ENCODE measurements around the gene RUFY3. TPM values are rescaled to one million over a fixed set of nuclear protein-coding genes. Genes with fewer than 3 reads are reported as not detected.

RUFY3 gene
- total RNA-seq, 6 experiments from 2014 or later: 24.1 to 58.3 (median 30.3) TPM

DNA sequence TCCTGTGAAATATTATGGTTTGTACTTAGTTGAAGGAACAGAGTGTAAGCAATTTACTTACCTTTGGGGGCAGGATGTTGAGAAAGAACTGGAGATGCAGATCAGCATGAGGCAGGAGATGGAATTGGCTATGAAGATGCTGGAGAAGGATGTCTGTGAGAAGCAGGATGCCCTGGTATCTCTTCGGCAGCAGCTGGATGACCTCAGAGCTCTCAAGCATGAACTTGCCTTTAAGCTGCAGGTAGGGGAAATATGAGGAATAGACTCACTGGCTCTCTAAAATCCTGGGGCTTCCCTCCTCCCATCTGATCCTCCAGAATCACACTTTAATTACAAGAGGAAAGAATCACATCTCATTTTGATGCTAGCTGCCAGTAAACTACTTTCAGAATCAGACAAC is 67.0 kb downstream of the RUFY3 start:
- H3K27me3 ChIP-seq: no peaks in the 10 kb centered on the region
- DNase-seq (no peak), ATAC-seq (no peak)
- intact Hi-C loops (cut with DNase I): no loop called here
- H3K4me3 ChIP-seq: no peak overlapping the region
- H3K4me1 ChIP-seq: no peaks in the 10 kb centered on the region
- no peak overlapping the region for H3K27ac ChIP-seq
- peaks cover 0 to 29% (median 0%) of the 10 kb centered on the region in 4 donors for H3K36me3 ChIP-seq
- TF ChIP-seq, protein P1, sequence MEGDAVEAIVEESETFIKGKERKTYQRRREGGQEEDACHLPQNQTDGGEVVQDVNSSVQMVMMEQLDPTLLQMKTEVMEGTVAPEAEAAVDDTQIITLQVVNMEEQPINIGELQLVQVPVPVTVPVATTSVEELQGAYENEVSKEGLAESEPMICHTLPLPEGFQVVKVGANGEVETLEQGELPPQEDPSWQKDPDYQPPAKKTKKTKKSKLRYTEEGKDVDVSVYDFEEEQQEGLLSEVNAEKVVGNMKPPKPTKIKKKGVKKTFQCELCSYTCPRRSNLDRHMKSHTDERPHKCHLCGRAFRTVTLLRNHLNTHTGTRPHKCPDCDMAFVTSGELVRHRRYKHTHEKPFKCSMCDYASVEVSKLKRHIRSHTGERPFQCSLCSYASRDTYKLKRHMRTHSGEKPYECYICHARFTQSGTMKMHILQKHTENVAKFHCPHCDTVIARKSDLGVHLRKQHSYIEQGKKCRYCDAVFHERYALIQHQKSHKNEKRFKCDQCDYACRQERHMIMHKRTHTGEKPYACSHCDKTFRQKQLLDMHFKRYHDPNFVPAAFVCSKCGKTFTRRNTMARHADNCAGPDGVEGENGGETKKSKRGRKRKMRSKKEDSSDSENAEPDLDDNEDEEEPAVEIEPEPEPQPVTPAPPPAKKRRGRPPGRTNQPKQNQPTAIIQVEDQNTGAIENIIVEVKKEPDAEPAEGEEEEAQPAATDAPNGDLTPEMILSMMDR (IDR thresholded peaks at IDR 0.05): no peak
- no peak for TF ChIP-seq POLR2A (IDR thresholded peaks at IDR 0.05)
- H3K9me3 ChIP-seq: no peaks in the 10 kb centered on the region
- WGBS (ENCODE audit: insufficient coverage, low coverage, low lambda C conversion rate, missing lambda C conversion rate): 100% methylated on average over 1 of the region's 1 CpG

DNA sequence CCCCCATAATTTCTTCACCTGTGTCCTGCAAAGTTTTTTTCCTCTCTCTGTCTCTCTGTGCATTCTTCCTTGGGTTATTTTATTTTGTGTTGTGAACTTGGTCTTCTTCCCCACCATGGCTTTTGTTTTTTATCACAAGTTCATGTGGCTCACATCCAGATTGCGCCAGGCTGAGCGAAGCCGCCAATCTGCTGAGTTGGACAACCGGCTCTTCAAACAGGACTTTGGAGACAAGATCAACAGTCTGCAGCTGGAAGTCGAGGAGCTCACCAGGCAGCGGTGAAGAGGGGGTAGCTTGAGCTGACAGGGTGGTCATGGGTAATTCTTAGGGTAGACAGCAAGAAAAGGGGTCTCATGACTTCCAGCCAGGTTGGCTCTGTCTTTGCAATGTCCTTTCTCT is 71.9 kb downstream of the RUFY3 start:
- Histone ChIP-seq H3K9me3 (no peaks in the 10 kb centered on the region), H3K27ac (no peak overlapping the region), H3K4me3 (no peak overlapping the region), H3K27me3 (no peaks in the 10 kb centered on the region), H3K36me3 (peaks cover 0 to 15% (median 0%) of the 10 kb centered on the region in 4 donors), H3K4me1 (peaks cover 0 to 3% (median 0%) of the 10 kb centered on the region in 4 donors)
- ATAC-seq (peak; percentile 81 to 92 (median 86)), DNase-seq (peak; percentile 54 to 78 (median 70))
- 46% methylated on average over 6 of the region's 6 CpGs for WGBS (ENCODE audit: insufficient coverage, low coverage, low lambda C conversion rate, missing lambda C conversion rate)
- TF ChIP-seq, protein P1 (IDR thresholded peaks at IDR 0.05): no peak
- TF ChIP-seq POLR2A (IDR thresholded peaks at IDR 0.05): no peak
- intact Hi-C loops (cut with DNase I): no loop called here

DNA sequence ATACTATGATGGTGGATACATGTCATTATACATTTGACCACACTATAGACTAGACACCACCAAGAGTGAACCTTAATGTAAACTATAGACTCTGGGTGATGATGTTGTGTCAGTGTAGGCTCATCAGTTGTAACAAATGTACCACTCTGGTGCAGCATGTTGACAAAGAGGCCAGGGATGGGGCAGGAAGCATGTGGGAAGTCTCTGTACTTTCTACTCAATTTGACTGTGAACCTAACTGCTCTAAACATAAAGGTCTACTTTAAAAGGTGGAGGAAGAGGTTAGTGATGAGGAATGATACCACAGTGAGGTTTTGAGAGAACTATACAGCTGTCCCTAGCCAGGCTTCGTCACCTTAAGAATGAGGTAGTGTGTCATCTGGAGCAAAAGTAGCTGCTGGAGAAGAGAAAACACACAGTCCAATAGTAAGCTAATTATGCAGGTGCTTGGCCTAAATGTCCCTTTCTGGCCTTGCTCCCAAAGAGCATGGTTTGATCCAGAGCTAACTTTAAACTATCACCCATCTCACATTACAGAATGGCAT is 79.6 kb downstream of the RUFY3 start:
- Histone ChIP-seq H3K4me1 (no peaks in the 10 kb centered on the region), H3K27ac (no peak overlapping the region), H3K4me3 (no peak overlapping the region), H3K27me3 (no peaks in the 10 kb centered on the region), H3K36me3 (peaks cover 0 to 2% (median 0%) of the 10 kb centered on the region in 4 donors), H3K9me3 (no peaks in the 10 kb centered on the region)
- no peak for ATAC-seq
- TF ChIP-seq, protein P1 (IDR thresholded peaks at IDR 0.05): no peak
- TF ChIP-seq POLR2A (IDR thresholded peaks at IDR 0.05): no peak
- intact Hi-C loops (cut with DNase I): no loop called here
- 100% methylated on average over 1 of the region's 1 CpG for WGBS (ENCODE audit: insufficient coverage, low coverage, low lambda C conversion rate, missing lambda C conversion rate)
- no peak for DNase-seq

DNA sequence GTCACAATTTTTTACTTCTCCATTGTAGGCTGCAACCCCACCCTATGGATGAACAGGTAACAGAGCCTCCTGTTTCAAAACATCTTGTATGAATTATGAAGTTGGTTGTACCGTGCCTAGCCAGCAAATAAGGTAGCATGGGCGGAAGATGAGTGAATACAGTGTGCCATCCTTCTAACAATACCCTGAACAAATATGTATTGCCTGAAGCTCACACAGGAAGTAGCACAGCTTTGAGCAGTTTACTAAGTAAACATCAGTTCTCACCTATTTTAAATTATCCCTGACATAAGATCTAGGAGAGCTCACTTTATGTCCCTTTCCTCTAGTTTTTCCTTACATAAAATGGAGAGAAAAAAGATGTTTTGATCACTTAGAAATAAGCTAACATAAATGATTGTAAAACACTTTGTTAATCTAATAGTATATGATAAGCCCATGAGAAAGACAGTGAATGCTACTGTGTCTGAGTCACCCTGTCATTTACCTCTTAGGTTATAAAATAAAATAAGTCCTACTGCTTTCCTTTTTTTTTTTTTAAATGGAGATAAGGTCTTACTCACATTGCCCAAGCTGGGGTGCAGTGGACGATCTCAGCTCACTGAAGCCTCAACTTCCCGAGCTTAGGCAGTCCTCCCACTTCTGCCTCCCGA is 81.3 kb downstream of the RUFY3 start:
- intact Hi-C loops (cut with DNase I): no loop called here
- DNase-seq (no peak), ATAC-seq (no peak)
- no peak for TF ChIP-seq POLR2A (IDR thresholded peaks at IDR 0.05)
- TF ChIP-seq, protein P1 (IDR thresholded peaks at IDR 0.05): no peak
- Histone ChIP-seq H3K9me3 (no peaks in the 10 kb centered on the region), H3K27ac (no peak overlapping the region), H3K4me3 (no peak overlapping the region), H3K36me3 (peaks cover 0 to 2% (median 0%) of the 10 kb centered on the region in 4 donors), H3K4me1 (no peaks in the 10 kb centered on the region), H3K27me3 (no peaks in the 10 kb centered on the region)
- 80% methylated on average over 4 of the region's 5 CpGs for WGBS (ENCODE audit: insufficient coverage, low coverage, low lambda C conversion rate, missing lambda C conversion rate)
